ENCODE measurements around the gene TEKT3.

GRCh38 chr17:15340966-15341365, 431 bp downstream of the TEKT3 start:
- TF ChIP-seq CTCF (IDR thresholded peaks at IDR 0.05) (no peak), ZFX (IDR thresholded peaks at IDR 0.05; ENCODE audit: borderline replicate concordance) (no peak)
